H9 (cell line): ENCODE results near the gene OVAAL. TPM values are rescaled to one million over a fixed set of nuclear protein-coding genes. Genes with fewer than 3 reads are reported as not detected.

Experiments
- DNase-seq: peaks from one replicate; pipeline ENCODE4 v3.0.0-alpha.2; 2017
- H2AFZ ChIP-seq: one replicate; pipeline ENCODE4 v1.6.1; 2013; ENCODE audit warnings: mild to moderate bottlenecking, low read length, control low read depth, moderate library complexity
- H2AK5ac ChIP-seq: 2 replicates; pipeline ENCODE4 v1.6.1; 2013; ENCODE audit warnings: low read length, control low read depth, mixed read lengths; ENCODE audit not compliant: insufficient read length
- H2BK120ac ChIP-seq: one replicate; pipeline ENCODE4 v1.6.1; 2013; ENCODE audit warnings: low read depth, mild to moderate bottlenecking, low read length, control low read depth, inconsistent platforms; ENCODE audit not compliant: poor library complexity, severe bottlenecking
- H2BK12ac ChIP-seq: 2 replicates; pipeline ENCODE4 v1.6.1; 2013; ENCODE audit warnings: low read length, control low read depth, mixed read lengths, low read depth; ENCODE audit not compliant: insufficient read length
- H2BK15ac ChIP-seq: 2 replicates; pipeline ENCODE4 v1.6.1; 2013; ENCODE audit warnings: low read depth, low read length, control low read depth
- H2BK20ac ChIP-seq: one replicate; pipeline ENCODE4 v1.6.1; 2013; ENCODE audit warnings: low read depth, mild to moderate bottlenecking, low read length, control low read depth, inconsistent platforms; ENCODE audit not compliant: poor library complexity, severe bottlenecking
- H2BK5ac ChIP-seq: 2 replicates; pipeline ENCODE4 v1.6.1; 2013; ENCODE audit warnings: low read length, control low read depth, mixed read lengths; ENCODE audit not compliant: insufficient read length
- H3K14ac ChIP-seq: 2 replicates; pipeline ENCODE4 v1.6.1; 2013; ENCODE audit warnings: low read length, control low read depth; ENCODE audit not compliant: insufficient read depth
- H3K18ac ChIP-seq: 2 replicates; pipeline ENCODE4 v1.6.1; 2013; ENCODE audit warnings: low read depth, mild to moderate bottlenecking, mixed read lengths, low read length, control low read depth; ENCODE audit not compliant: insufficient read length
- H3K23ac ChIP-seq: 2 replicates; pipeline ENCODE4 v1.6.1; 2013; ENCODE audit warnings: low read length, control low read depth, mixed read lengths, low read depth; ENCODE audit not compliant: insufficient read length
- H3K23me2 ChIP-seq: 2 replicates; pipeline ENCODE4 v1.6.1; 2013; ENCODE audit warnings: low read depth, mild to moderate bottlenecking, mixed read lengths, low read length, control low read depth; ENCODE audit not compliant: insufficient read length, poor library complexity, severe bottlenecking
- H3K27ac ChIP-seq: 2 replicates; pipeline ENCODE4 v1.5.1; 2013; ENCODE audit warnings: low read length, control low read depth, mixed read lengths, low read depth; ENCODE audit not compliant: insufficient read length
- H3K27me3 ChIP-seq: 2 replicates; pipeline ENCODE4 v1.6.1; 2013; ENCODE audit warnings: low read length, control low read depth, inconsistent platforms; ENCODE audit not compliant: insufficient read depth
- H3K4ac ChIP-seq: 2 replicates; pipeline ENCODE4 v1.6.1; 2013; ENCODE audit warnings: low read depth, mild to moderate bottlenecking, control low read depth, inconsistent platforms, low read length, moderate library complexity
- H3K4me1 ChIP-seq: 2 replicates; pipeline ENCODE4 v1.6.1; 2013; ENCODE audit warnings: low read length, control low read depth, inconsistent platforms; ENCODE audit not compliant: insufficient read depth
- H3K4me2 ChIP-seq: 2 replicates; pipeline ENCODE4 v1.6.1; 2013; ENCODE audit warnings: low read length, control low read depth, mixed read lengths; ENCODE audit not compliant: insufficient read length, insufficient read depth
- H3K56ac ChIP-seq: 2 replicates; pipeline ENCODE4 v1.6.1; 2013; ENCODE audit warnings: low read depth, mild to moderate bottlenecking, mixed read lengths, low read length, control low read depth; ENCODE audit not compliant: insufficient read length
- H3K79me1 ChIP-seq: 2 replicates; pipeline ENCODE4 v1.6.1; 2013; ENCODE audit warnings: low read depth, mild to moderate bottlenecking, moderate library complexity, low read length, control low read depth, inconsistent platforms; ENCODE audit not compliant: insufficient read depth, poor library complexity, severe bottlenecking
- H3K79me2 ChIP-seq: 2 replicates; pipeline ENCODE4 v1.6.1; 2013; ENCODE audit warnings: low read length, control low read depth, inconsistent platforms; ENCODE audit not compliant: insufficient read depth
- H3K9ac ChIP-seq: 2 replicates; pipeline ENCODE4 v1.6.1; 2013; ENCODE audit warnings: low read length, control low read depth, mixed read lengths; ENCODE audit not compliant: insufficient read length; ENCODE audit errors: extremely low read depth
- H3K9me3 ChIP-seq: one replicate; pipeline ENCODE4 v1.6.1; 2013; ENCODE audit warnings: low read depth, low read length, inconsistent platforms; ENCODE audit not compliant: control insufficient read depth
- H3T11ph ChIP-seq: one replicate; pipeline ENCODE4 v1.6.1; 2013; ENCODE audit warnings: mild to moderate bottlenecking, low read length, control low read depth, inconsistent platforms
- H4K20me1 ChIP-seq: one replicate; pipeline ENCODE4 v1.6.1; 2013; ENCODE audit not compliant: control insufficient read depth, insufficient read length, insufficient read depth
- H4K5ac ChIP-seq: 2 replicates; pipeline ENCODE4 v1.6.1; 2013; ENCODE audit warnings: low read depth, mild to moderate bottlenecking, mixed read lengths, low read length, control low read depth; ENCODE audit not compliant: insufficient read length
- H4K8ac ChIP-seq: replicated peaks from 2 replicates; pipeline ENCODE4 v1.6.1; 2013; ENCODE audit warnings: low read length, control low read depth, mixed read lengths, low read depth; ENCODE audit not compliant: insufficient read length
- H4K91ac ChIP-seq: 2 replicates; pipeline ENCODE4 v1.6.1; 2013; ENCODE audit warnings: low read depth, mild to moderate bottlenecking, moderate library complexity, mixed read lengths, low read length, control low read depth; ENCODE audit not compliant: insufficient read length
- H3K27ac Mint-ChIP-seq, 3 experiments: 2 replicates in 2 of 3; 3 replicates in 1 of 3; pipeline ENCODE4 v1.8.0; 2020 to 2021; ENCODE audit warnings: mixed read lengths in 3 of 3, mild to moderate bottlenecking in 1 of 3, moderate library complexity in 1 of 3
- H3K27me3 Mint-ChIP-seq: 2 replicates; pipeline ENCODE4 v1.8.0; 2021; ENCODE audit warnings: low read depth, mild to moderate bottlenecking, moderate library complexity, mixed read lengths
- H3K36me3 Mint-ChIP-seq, 3 experiments: 2 replicates in 2 of 3; 3 replicates in 1 of 3; pipeline ENCODE4 v1.8.0; 2020 to 2021; ENCODE audit warnings: low read depth in 3 of 3, mixed read lengths in 3 of 3; ENCODE audit not compliant: insufficient read depth in 1 of 3
- H3K4me1 Mint-ChIP-seq, 2 experiments: 2 replicates each; pipeline ENCODE4 v1.8.0; 2020; ENCODE audit warnings: mixed read lengths in 2 of 2
- H3K4me3 Mint-ChIP-seq, 2 experiments: 2 replicates in 1 of 2; 3 replicates in 1 of 2; pipeline ENCODE4 v1.8.0; 2020 to 2021; ENCODE audit warnings: mild to moderate bottlenecking in 2 of 2, mixed read lengths in 2 of 2, moderate library complexity in 1 of 2
- H3K9me3 Mint-ChIP-seq, 2 experiments: 2 replicates in 1 of 2; 3 replicates in 1 of 2; pipeline ENCODE4 v1.8.0; 2020; ENCODE audit warnings: mild to moderate bottlenecking in 2 of 2, mixed read lengths in 2 of 2, moderate library complexity in 1 of 2
- WGBS: extraction: QIAGEN DNeasy Blood & Tissue Kit; methylation state at CpG from one replicate; pipeline ENCODE4 v1.1.7; 2013; ENCODE audit warnings: missing lambda C conversion rate, low lambda C conversion rate, mixed read lengths; ENCODE audit not compliant: insufficient read length; ENCODE audit errors: extremely low coverage; 5-methylcytosine and 5-hydroxymethylcytosine counted together
- total RNA-seq: library from RNA; stranded (reverse); gene quantifications from 2 replicates; pipeline ENCODE4 v1.2.1, GENCODE V29; 2021
- TF ChIP-seq, protein P1 (sequence below): fragments of 200-600 bp; sonication (generic); conservative IDR thresholded peaks from 3 replicates; pipeline ENCODE4 v1.8.0; 2021; ENCODE audit warnings: antibody characterized with exemption, mild to moderate bottlenecking

The OVAAL gene
- total RNA-seq, 1 experiment from 2014 or later = not detected

DNA sequence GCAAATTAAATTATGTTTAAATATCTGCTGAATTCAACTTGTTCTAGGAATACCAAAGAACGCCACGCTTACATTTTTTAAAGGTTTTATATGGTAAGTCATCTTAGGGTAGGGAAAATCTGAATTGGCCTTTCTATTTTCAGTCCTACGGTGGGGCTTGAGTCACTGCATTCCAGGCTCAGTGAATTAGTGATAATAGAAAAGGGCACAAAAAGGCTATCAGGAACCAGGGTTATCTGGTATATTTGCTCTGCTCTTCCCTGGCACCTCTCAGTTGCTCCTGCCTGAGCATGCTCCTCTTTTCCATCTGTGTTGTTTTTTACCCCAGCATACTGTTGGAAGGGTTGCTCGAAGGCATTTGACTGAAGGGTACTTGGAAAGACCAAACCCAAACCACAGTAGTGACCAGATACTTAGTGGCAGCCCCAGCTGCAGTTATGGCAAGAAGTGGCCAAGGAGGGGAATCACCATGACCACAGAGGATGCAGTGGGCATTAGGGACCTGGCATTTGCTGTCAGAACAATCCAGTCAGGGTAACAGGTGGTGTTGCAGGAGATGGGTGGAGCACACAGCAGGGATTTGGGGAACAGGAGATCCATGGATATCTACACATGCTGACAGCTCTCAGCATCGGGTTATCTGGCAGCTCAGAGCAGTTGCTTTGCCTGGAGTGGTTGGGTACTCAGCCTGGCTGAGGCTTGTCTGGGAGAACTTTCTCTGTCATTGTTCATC is 2.3 kb downstream of the OVAAL start:
- Histone ChIP-seq H3K4me2 (no peak overlapping the region), H3K4ac (no peak overlapping the region), H4K8ac (no peak overlapping the region), H3K56ac (no peak overlapping the region), H3K27me3 (no peaks in the 10 kb centered on the region), H2BK12ac (no peak overlapping the region), H3K79me2 (no peaks in the 10 kb centered on the region), H2AK5ac (no peak overlapping the region), H3K79me1 (no peaks in the 10 kb centered on the region), H3K9me3 (no peaks in the 10 kb centered on the region), H3K23me2 (no peaks in the 10 kb centered on the region), H3K14ac (no peak overlapping the region), H3K27ac (no peak overlapping the region), H3K18ac (no peak overlapping the region), H4K91ac (no peak overlapping the region), H3T11ph (no peak overlapping the region), H2BK5ac (no peak overlapping the region), H3K23ac (no peak overlapping the region), H2BK120ac (no peak overlapping the region), H4K20me1 (no peaks in the 10 kb centered on the region), H3K4me1 (no peaks in the 10 kb centered on the region), H2BK15ac (no peak overlapping the region), H2BK20ac (no peak overlapping the region), H4K5ac (no peak overlapping the region), H2AFZ (no peak overlapping the region), H3K9ac (no peak overlapping the region)
- TF ChIP-seq, protein P1, sequence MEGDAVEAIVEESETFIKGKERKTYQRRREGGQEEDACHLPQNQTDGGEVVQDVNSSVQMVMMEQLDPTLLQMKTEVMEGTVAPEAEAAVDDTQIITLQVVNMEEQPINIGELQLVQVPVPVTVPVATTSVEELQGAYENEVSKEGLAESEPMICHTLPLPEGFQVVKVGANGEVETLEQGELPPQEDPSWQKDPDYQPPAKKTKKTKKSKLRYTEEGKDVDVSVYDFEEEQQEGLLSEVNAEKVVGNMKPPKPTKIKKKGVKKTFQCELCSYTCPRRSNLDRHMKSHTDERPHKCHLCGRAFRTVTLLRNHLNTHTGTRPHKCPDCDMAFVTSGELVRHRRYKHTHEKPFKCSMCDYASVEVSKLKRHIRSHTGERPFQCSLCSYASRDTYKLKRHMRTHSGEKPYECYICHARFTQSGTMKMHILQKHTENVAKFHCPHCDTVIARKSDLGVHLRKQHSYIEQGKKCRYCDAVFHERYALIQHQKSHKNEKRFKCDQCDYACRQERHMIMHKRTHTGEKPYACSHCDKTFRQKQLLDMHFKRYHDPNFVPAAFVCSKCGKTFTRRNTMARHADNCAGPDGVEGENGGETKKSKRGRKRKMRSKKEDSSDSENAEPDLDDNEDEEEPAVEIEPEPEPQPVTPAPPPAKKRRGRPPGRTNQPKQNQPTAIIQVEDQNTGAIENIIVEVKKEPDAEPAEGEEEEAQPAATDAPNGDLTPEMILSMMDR = no peak
- Mint-ChIP-seq H3K27ac (peak overlapping the region in 1 of 3 experiments; percentile 48; a peak in 1 of 7 replicates), H3K9me3 (peaks cover 8 to 10% of the 10 kb centered on the region in 2 experiments), H3K36me3 (peaks cover 0 to 3% (median 2%) of the 10 kb centered on the region in 3 experiments; a peak in 4 of 7 replicates), H3K4me3 (no peak overlapping the region), H3K4me1 (peaks cover 3 to 4% of the 10 kb centered on the region in 2 experiments; a peak in 1 of 4 replicates), H3K27me3 (peaks cover 1% of the 10 kb centered on the region; the same call in 1 of the 2 replicates)
- DNase-seq = no peak
- no CpG with 5 or more reads among the region's 5 CpGs for WGBS
